GM18861 (cell line): ENCODE measurements around the gene KRTAP9-3.
"Not testable (repeated sequence)": the region's sequence is repeated elsewhere in the genome, so short reads cannot be mapped to it uniquely, and the experiment has no call there.

Experiments
- ATAC-seq: cut with Tn5 transposase; IDR thresholded peaks from one replicate; pipeline ENCODE4 v1.9.1; 2021; ENCODE audit not compliant: unreplicated experiment

Gene KRTAP9-3

GRCh38 chr17:41232399-41233105 lies at the start of gene KRTAP9-3:
TSS of gene KRTAP9-3 (plus strand) at chr17:41232449. CDS start at chr17:41232502, 53 bp downstream.
- not testable (repeated sequence) for ATAC-seq

- no peak for ATAC-seq
Observed at GRCh38 chr17:41184480-41184961, 47.7 kb upstream of the KRTAP9-3 start, which contains the start of gene KRTAP4-1. TSS of gene KRTAP4-1 (minus strand) at chr17:41184911. CDS start at chr17:41184854, 57 bp downstream.

GRCh38 chr17:41185001-41185400 lies 47.2 kb upstream of the KRTAP9-3 start:
- no peak for ATAC-seq

DNA sequence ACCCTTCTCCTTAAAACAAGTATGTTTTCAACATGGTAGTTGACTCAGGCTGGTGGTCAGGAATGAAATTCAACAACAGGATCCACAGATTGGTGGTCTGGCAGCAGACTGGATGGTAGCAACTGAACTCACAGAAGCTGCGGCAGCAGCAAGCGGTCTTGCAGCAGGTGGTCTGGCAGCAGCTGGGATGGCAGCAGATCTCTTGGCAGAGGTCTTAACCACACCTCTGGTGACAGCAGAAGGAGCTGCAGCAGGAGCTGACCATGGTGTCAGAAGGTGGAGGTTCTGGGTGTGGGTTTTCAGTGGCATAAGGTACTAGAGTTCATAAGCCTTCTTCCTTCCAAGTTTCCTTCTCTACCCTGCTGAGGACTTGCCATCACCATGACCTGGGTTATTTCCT lies 45.4 kb upstream of the KRTAP9-3 start:
- no peak for ATAC-seq

DNA sequence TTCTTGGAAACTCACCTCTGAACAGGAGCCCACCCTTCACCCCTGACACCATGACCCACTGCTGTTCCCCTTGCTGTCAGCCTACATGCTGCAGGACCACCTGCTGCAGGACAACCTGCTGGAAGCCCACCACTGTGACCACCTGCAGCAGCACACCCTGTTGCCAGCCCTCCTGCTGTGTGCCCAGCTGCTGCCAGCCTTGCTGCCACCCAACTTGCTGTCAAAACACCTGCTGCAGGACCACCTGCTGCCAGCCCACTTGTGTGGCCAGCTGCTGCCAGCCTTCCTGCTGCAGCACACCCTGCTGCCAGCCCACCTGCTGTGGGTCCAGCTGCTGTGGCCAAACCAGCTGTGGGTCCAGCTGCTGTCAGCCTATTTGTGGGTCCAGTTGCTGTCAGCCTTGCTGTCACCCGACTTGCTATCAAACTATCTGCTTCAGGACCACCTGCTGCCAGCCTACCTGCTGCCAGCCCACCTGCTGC lies 42.4 kb upstream of the KRTAP9-3 start, which contains the start of gene KRTAP9-1:
TSS of gene KRTAP9-1 (plus strand) at position 51 of the 482 bp plus-strand sequence. CDS start at position 51, 0 bp downstream.
- not testable (repeated sequence) for ATAC-seq

GRCh38 chr17:41190328-41190727 lies 41.9 kb upstream of the KRTAP9-3 start:
- no peak for ATAC-seq

DNA sequence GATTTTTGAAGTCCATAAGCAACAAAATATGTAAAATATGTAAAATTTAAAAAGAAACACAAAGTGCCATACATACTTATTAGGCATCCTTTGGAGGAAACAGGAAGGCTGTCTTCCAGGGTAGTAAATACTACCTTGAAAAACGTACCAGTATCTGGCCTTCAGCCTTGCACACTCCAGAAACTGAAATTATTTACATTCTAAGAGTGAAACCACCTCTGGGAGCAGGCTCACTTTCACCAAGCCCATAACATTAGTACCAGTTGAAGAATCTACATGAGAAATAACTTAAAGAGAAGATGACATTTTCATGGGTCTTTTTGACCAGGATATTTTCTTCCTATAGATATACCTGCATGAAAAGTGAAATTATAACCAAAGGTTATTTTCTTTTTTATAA lies 36.2 kb upstream of the KRTAP9-3 start:
- no peak for ATAC-seq

GRCh38 chr17:41199421-41200078 lies 32.7 kb upstream of the KRTAP9-3 start:
- no peak for ATAC-seq

DNA sequence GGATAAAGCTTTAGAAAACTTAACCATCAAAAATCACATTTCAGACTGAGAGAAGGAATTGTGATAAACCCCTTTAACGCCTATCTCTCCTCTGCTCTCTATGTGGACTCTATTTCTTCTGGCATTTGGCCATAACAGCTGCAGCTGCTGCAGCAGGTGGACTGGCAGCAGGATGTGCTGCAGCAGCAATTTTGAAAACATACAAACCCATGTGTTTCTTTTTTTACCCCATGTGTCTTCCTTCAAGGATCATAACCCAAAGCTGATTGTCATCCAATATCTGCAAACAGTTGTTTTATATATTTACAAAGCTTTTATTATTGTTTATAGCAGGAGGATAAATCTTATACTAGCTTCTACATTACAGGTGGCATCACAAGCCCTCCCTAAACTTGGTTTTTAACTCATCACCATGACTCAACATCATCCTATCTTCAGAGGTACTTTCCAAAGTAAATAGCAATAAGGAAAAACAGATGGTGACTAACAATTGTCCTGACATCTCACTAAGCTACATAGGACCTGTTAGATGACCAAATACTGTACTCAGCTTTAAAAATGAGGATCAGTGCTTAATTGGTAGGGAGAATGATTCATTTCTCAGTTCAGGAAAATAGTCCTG lies 20.3 kb upstream of the KRTAP9-3 start:
- ATAC-seq: no peak

- ATAC-seq: no peak
Observed at GRCh38 chr17:41212524-41213169, 19.6 kb upstream of the KRTAP9-3 start.

DNA sequence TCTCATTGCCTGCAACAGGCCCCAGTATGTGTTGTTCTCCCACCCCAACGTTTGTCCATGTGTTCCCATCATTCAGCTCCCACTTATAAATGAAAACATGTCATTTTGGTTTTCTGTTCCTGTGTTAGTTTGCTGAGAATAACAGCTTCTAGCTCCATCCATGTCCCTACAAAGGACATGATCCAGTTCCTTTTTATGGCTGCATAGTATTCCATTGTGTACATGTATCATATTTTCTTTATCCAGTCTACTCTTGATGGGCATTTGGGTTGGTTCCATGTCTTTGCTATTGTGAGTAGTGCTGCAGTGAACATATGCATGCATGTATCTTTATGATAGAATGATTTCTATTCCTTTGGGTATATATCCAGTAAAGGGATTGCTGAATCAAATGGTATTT lies 16.6 kb upstream of the KRTAP9-3 start:
- no peak for ATAC-seq

GRCh38 chr17:41223821-41224220 lies 8.4 kb upstream of the KRTAP9-3 start:
- ATAC-seq: no peak

- no peak for ATAC-seq
Observed at GRCh38 chr17:41226051-41226450, 6.2 kb upstream of the KRTAP9-3 start.

- not testable (repeated sequence) for ATAC-seq
Observed at GRCh38 chr17:41226598-41227095, 5.6 kb upstream of the KRTAP9-3 start, which contains the start of gene KRTAP9-2. TSS of gene KRTAP9-2 (plus strand) at chr17:41226648. CDS start at chr17:41226655, 7 bp downstream.

- ATAC-seq: no peak
Observed at GRCh38 chr17:41230094-41230493, 2.2 kb upstream of the KRTAP9-3 start.

DNA sequence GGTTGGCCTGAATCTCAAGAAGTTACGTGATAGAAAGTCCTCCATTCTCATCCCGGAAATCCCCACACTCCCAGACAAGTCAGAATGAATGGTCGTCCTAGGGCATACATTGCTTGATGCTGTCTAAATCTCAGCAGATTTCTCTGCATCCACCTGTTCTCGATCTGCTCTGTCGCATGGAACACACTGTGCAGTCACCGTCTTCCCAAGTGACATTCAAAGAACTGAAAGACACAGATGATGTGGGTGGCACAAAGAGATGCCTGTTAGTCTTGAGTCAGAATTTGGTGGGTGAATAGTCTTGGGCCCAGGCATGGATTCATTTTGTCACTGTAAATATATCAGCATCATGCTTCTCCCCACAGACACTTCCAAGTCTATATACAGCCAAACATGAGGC lies 518 bp upstream of the KRTAP9-3 start:
- no peak for ATAC-seq

GRCh38 chr17:41237116-41237515 lies 4.9 kb downstream of the KRTAP9-3 start:
- not testable (repeated sequence) for ATAC-seq

DNA sequence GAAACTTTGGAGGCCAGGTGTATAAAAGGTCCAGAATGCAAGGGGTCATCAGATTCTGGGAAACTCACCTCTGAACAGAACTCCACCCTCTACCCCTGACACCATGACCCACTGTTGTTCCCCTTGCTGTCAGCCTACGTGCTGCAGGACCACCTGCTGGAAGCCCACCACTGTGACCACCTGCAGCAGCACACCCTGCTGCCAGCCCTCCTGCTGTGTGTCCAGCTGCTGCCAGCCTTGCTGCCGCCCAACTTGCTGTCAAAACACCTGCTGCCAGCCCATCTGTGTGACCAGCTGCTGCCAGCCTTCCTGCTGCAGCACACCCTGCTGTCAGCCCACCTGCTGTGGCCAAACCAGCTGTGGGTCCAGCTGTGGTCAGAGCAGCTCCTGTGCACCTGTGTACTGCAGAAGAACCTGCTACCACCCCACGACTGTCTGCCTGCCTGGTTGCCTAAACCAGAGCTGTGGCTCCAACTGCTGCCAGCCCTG lies 5.7 kb downstream of the KRTAP9-3 start, which contains the start of gene KRTAP9-8:
TSS of gene KRTAP9-8 (plus strand) at position 51 of the 489 bp plus-strand sequence. CDS start at position 104, 53 bp downstream.
- not testable (repeated sequence) for ATAC-seq

- ATAC-seq: not testable (repeated sequence)
Observed at GRCh38 chr17:41246995-41247787, 14.9 kb downstream of the KRTAP9-3 start.
